NCI-H1092 treated with DMSO at 0.1 percent for 48 hours (cell line): ENCODE data around the gene ZRANB3.
"Not testable (repeated sequence)": the region's sequence is repeated elsewhere in the genome, so short reads cannot be mapped to it uniquely, and the experiment has no call there.

ENCODE experiments used
- DNase-seq: peaks from one replicate; lab custom pipeline; 2025; lab: John Stamatoyannopoulos, UW

Gene ZRANB3

GRCh38 chr2:135485441-135485840 is 45.6 kb downstream of the ZRANB3 start:
- DNase-seq: no peak

- DNase-seq: no peak
Measured at GRCh38 chr2:135475128-135475527, 55.9 kb downstream of the ZRANB3 start.

- DNase-seq: no peak
Measured at GRCh38 chr2:135473567-135473966, 57.5 kb downstream of the ZRANB3 start.

- no peak for DNase-seq
Measured at GRCh38 chr2:135471106-135471505, 59.9 kb downstream of the ZRANB3 start.

- no peak for DNase-seq
Measured at GRCh38 chr2:135457279-135457678, 73.7 kb downstream of the ZRANB3 start.

- DNase-seq: no peak
Measured at GRCh38 chr2:135456835-135457234, 74.2 kb downstream of the ZRANB3 start.

GRCh38 chr2:135456431-135456830 is 74.6 kb downstream of the ZRANB3 start:
- no peak for DNase-seq

- DNase-seq: no peak
Measured at GRCh38 chr2:135454608-135455007, 76.4 kb downstream of the ZRANB3 start.

- DNase-seq: not testable (repeated sequence)
Measured at GRCh38 chr2:135453027-135453426, 78.0 kb downstream of the ZRANB3 start.

GRCh38 chr2:135451966-135452365 is 79.1 kb downstream of the ZRANB3 start:
- no peak for DNase-seq

- not testable (repeated sequence) for DNase-seq
Measured at GRCh38 chr2:135443013-135443412, 88.0 kb downstream of the ZRANB3 start.

GRCh38 chr2:135435155-135435554 is 95.9 kb downstream of the ZRANB3 start:
- DNase-seq: not testable (repeated sequence)

- no peak for DNase-seq
Measured at GRCh38 chr2:135424849-135425248, 106.2 kb downstream of the ZRANB3 start.

- no peak for DNase-seq
Measured at GRCh38 chr2:135422898-135423297, 108.1 kb downstream of the ZRANB3 start.

GRCh38 chr2:135411646-135412045 is 119.4 kb downstream of the ZRANB3 start:
- no peak for DNase-seq

- DNase-seq: no peak
Measured at GRCh38 chr2:135409436-135409835, 121.6 kb downstream of the ZRANB3 start.

GRCh38 chr2:135396259-135396658 is 134.8 kb downstream of the ZRANB3 start:
- not testable (repeated sequence) for DNase-seq

GRCh38 chr2:135386993-135387392 is 144.0 kb downstream of the ZRANB3 start:
- no peak for DNase-seq

GRCh38 chr2:135378591-135378990 is 152.4 kb downstream of the ZRANB3 start:
- no peak for DNase-seq

- DNase-seq: no peak
Measured at GRCh38 chr2:135373702-135374101, 157.3 kb downstream of the ZRANB3 start.

GRCh38 chr2:135349941-135350340 is 181.1 kb downstream of the ZRANB3 start:
- no peak for DNase-seq

- DNase-seq: not testable (repeated sequence)
Measured at GRCh38 chr2:135348096-135348704, 182.8 kb downstream of the ZRANB3 start.

- DNase-seq: no peak
Measured at GRCh38 chr2:135337071-135337470, 193.9 kb downstream of the ZRANB3 start.

GRCh38 chr2:135335256-135335655 is 195.8 kb downstream of the ZRANB3 start:
- DNase-seq: no peak
